OCI-LY3 (cell line): ENCODE measurements around the gene CARNS1.

ENCODE experiments used
- H2AFZ ChIP-seq: fragments of 200-600, 300-600 bp; shearing (Covaris generic); 2 replicates; pipeline ENCODE4 v1.6.0; 2014; ENCODE audit warnings: antibody characterized with exemption, low read depth, low read length
- H3K27ac ChIP-seq: fragments of 200-600, 300-600 bp; sonication (generic); 2 replicates; pipeline ENCODE4 v1.5.1; 2014; ENCODE audit warnings: mild to moderate bottlenecking, low read length, moderate library complexity, mixed read lengths
- H3K27me3 ChIP-seq: fragments of 200-600, 300-600 bp; sonication (generic); 2 replicates; pipeline ENCODE4 v1.6.1; 2014; ENCODE audit warnings: low read depth, low read length, mixed read lengths
- H3K36me3 ChIP-seq: fragments of 200-600, 300-600 bp; sonication (generic); replicated peaks from 2 replicates; pipeline ENCODE3; 2014; ENCODE audit warnings: low read depth, low read length, mixed read lengths
- H3K4me1 ChIP-seq: fragments of 300-600, 200-600 bp; sonication (generic); 2 replicates; pipeline ENCODE4 v1.6.1; 2014; ENCODE audit warnings: low read length, mixed read lengths
- H3K4me2 ChIP-seq: fragments of 200-600, 300-600 bp; sonication (generic); 2 replicates; pipeline ENCODE4 v1.6.1; 2014; ENCODE audit warnings: low read length, mixed read lengths
- H3K4me3 ChIP-seq: fragments of 300-600, 200-600 bp; sonication (generic); 2 replicates; pipeline ENCODE4 v1.5.1; 2014; ENCODE audit warnings: antibody characterized with exemption, mild to moderate bottlenecking, low read length, moderate library complexity
- H3K79me2 ChIP-seq: fragments of 300-600, 200-600 bp; shearing (Covaris generic); 2 replicates; pipeline ENCODE4 v1.6.1; 2014; ENCODE audit warnings: mild to moderate bottlenecking, low read length, mixed read lengths
- H3K9ac ChIP-seq: fragments of 300-600, 200-600 bp; shearing (Covaris generic); 2 replicates; pipeline ENCODE4 v1.6.0; 2014; ENCODE audit warnings: mild to moderate bottlenecking, low read length, moderate library complexity
- H3K9me3 ChIP-seq: fragments of 200-600, 300-600 bp; shearing (Covaris generic); 2 replicates; pipeline ENCODE4 v1.6.1; 2014; ENCODE audit warnings: low read length, mixed read lengths; ENCODE audit not compliant: insufficient read depth
- H4K20me1 ChIP-seq: fragments of 200-600, 300-600 bp; sonication (generic); 2 replicates; pipeline ENCODE4 v1.6.1; 2016; ENCODE audit warnings: low read length, mixed read lengths; ENCODE audit not compliant: insufficient read depth
- EZH2phosphoT487 ChIP-seq: fragments of 200-600 bp; shearing (Covaris generic); IDR thresholded peaks from 2 replicates; pipeline ENCODE4 v1.6.1; 2018; ENCODE audit warnings: antibody characterized with exemption, mixed run types, low read depth
- TF ChIP-seq, protein P1 (sequence below): fragments of 200-600, 300-600 bp; sonication (generic); IDR thresholded peaks from 2 replicates; pipeline ENCODE4 v1.5.1; 2014; ENCODE audit warnings: antibody characterized with exemption, low read length, low read depth

The CARNS1 gene

DNA sequence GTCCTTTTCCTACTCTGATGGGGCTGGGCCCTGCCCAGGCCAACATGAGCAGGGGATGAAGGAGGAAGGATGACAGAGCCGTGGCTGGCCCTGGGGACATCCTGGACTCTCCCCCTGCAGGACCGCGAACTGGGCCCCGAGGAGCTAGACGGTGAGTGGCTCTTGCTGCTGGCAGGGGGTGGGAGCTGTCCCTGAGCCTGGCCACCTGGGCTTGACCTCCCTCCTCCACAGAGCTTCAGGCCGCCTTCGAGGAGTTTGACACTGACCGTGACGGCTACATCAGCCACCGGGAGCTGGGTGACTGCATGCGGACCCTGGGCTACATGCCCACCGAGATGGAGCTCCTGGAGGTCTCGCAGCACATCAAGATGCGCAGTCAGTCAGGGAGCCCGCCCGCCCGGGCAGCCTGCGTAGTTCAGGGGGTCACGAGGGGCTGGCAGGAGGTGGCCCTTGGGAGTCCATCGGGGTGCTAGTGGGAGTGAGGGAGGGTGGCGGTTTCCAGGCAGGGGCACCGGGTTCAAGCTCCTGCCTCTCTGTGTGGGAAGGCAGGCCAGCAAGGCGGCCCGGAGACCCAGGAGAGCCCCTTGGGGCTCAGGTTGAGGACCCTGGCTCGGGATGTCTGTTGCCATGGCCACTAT, 40.7 kb downstream of the CARNS1 start:
- H2AFZ ChIP-seq: no peak overlapping the region
- peaks cover 4% of the 10 kb centered on the region; the same call in 1 of the 2 replicates for H3K9me3 ChIP-seq
- no peak overlapping the region for H3K27ac ChIP-seq
- no peaks in the 10 kb centered on the region for H3K36me3 ChIP-seq
- no peaks in the 10 kb centered on the region for H4K20me1 ChIP-seq
- no peaks in the 10 kb centered on the region for H3K27me3 ChIP-seq
- peaks cover 20% of the 10 kb centered on the region for H3K4me1 ChIP-seq
- H3K79me2 ChIP-seq: no peaks in the 10 kb centered on the region
- no peak overlapping the region for H3K4me2 ChIP-seq
- no peak overlapping the region for H3K9ac ChIP-seq
- H3K4me3 ChIP-seq: no peak overlapping the region
- TF ChIP-seq EZH2phosphoT487: no peak
- TF ChIP-seq, protein P1, sequence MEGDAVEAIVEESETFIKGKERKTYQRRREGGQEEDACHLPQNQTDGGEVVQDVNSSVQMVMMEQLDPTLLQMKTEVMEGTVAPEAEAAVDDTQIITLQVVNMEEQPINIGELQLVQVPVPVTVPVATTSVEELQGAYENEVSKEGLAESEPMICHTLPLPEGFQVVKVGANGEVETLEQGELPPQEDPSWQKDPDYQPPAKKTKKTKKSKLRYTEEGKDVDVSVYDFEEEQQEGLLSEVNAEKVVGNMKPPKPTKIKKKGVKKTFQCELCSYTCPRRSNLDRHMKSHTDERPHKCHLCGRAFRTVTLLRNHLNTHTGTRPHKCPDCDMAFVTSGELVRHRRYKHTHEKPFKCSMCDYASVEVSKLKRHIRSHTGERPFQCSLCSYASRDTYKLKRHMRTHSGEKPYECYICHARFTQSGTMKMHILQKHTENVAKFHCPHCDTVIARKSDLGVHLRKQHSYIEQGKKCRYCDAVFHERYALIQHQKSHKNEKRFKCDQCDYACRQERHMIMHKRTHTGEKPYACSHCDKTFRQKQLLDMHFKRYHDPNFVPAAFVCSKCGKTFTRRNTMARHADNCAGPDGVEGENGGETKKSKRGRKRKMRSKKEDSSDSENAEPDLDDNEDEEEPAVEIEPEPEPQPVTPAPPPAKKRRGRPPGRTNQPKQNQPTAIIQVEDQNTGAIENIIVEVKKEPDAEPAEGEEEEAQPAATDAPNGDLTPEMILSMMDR: no peak

DNA sequence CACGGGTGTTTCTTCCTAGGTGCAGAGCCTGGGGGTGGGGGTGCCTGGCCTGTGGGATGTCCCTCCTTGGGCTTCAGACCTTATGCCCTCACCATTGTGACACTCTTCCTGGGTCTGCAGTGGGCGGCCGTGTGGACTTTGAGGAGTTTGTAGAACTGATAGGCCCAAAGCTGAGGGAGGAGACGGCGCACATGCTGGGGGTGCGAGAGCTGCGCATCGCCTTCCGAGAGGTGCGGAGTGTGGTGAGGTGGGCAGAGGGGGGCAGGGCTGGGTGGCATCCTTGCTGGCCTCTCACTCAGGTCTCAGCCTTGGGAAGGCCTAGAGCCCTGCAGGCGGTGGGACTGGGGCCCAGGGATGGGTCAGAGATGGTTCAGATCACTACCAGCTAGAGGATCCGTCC, 42.0 kb downstream of the CARNS1 start:
- H4K20me1 ChIP-seq: no peaks in the 10 kb centered on the region
- peaks cover 4% of the 10 kb centered on the region; the same call in 1 of the 2 replicates for H3K9me3 ChIP-seq
- no peak overlapping the region for H3K9ac ChIP-seq
- H3K27ac ChIP-seq: no peak overlapping the region
- no peak for TF ChIP-seq EZH2phosphoT487
- TF ChIP-seq, protein P1: no peak
- H3K79me2 ChIP-seq: no peaks in the 10 kb centered on the region
- H3K36me3 ChIP-seq: no peaks in the 10 kb centered on the region
- H3K4me3 ChIP-seq: no peak overlapping the region
- H3K4me2 ChIP-seq: no peak overlapping the region
- H2AFZ ChIP-seq: no peak overlapping the region
- no peaks in the 10 kb centered on the region for H3K27me3 ChIP-seq
- peaks cover 20% of the 10 kb centered on the region for H3K4me1 ChIP-seq

DNA sequence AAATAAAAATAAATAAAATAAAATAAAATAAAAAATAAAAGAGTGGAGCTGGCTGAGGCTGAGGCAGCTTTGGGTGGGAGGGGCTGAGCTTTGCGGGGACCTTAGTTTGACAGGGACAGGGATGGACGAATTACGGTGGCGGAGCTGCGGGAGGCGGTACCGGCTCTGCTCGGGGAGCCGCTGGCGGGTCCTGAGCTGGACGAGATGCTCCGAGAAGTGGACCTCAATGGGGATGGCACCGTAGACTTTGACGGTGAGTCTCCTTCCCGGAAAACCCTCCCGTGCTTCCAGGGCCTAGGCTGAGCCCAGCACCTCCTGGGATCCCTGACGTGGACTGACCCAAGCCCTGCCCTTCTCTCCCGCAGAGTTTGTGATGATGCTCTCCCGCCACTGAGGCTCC, 42.8 kb downstream of the CARNS1 start:
- no peak overlapping the region for H2AFZ ChIP-seq
- H3K9ac ChIP-seq: no peak overlapping the region
- no peaks in the 10 kb centered on the region for H3K27me3 ChIP-seq
- peaks cover 4% of the 10 kb centered on the region; the same call in 1 of the 2 replicates for H3K9me3 ChIP-seq
- no peak overlapping the region for H3K4me2 ChIP-seq
- peaks cover 20% of the 10 kb centered on the region for H3K4me1 ChIP-seq
- no peaks in the 10 kb centered on the region for H3K36me3 ChIP-seq
- TF ChIP-seq, protein P1: no peak
- no peak for TF ChIP-seq EZH2phosphoT487
- H3K79me2 ChIP-seq: no peaks in the 10 kb centered on the region
- no peak overlapping the region for H3K27ac ChIP-seq
- no peak overlapping the region for H3K4me3 ChIP-seq
- no peaks in the 10 kb centered on the region for H4K20me1 ChIP-seq

DNA sequence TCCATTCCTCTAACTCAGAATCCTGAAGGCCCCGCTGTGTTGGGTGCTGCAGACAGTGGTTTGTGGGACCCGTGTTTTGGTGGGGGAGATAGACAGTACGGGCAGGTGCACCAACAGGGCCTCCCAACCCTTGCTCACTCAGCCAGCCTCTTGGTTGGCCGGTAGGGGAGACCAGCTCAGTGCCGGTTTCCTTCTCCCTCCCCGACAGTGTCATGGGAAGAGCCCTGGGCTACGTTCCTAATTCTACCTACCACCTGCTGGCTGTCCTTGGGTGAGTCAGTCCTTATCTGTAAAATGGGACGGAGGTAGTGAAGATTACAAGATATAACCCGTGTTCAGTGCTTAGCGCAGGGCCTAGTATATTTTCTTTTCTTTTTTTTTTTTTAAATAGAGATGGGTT, 47.7 kb downstream of the CARNS1 start:
- H3K4me3 ChIP-seq: no peak overlapping the region
- H3K27me3 ChIP-seq: no peaks in the 10 kb centered on the region
- no peak overlapping the region for H2AFZ ChIP-seq
- H3K9me3 ChIP-seq: peaks cover 4% of the 10 kb centered on the region; the same call in 1 of the 2 replicates
- TF ChIP-seq, protein P1: no peak
- TF ChIP-seq EZH2phosphoT487: no peak
- no peak overlapping the region for H3K27ac ChIP-seq
- H4K20me1 ChIP-seq: no peaks in the 10 kb centered on the region
- H3K4me1 ChIP-seq: peaks cover 45% of the 10 kb centered on the region
- peaks cover 11% of the 10 kb centered on the region for H3K79me2 ChIP-seq
- H3K4me2 ChIP-seq: no peak overlapping the region
- no peak overlapping the region for H3K9ac ChIP-seq
- no peaks in the 10 kb centered on the region for H3K36me3 ChIP-seq
